Stimulated activated CD8-positive, alpha-beta memory T cell treated with anti-CD3 and anti-CD28 coated beads, Interleukin-15, amount 100 ng/mL, for 4 hours (primary cell): Measurements from ENCODE around the gene AMY1A.
"Not testable (repeated sequence)": the region's sequence is repeated elsewhere in the genome, so short reads cannot be mapped to it uniquely, and the experiment has no call there.

ENCODE experiments used
- DNase-seq, 2 donors: peaks; one replicate each; pipeline ENCODE4 v3.0.0-alpha.2; 2020; ENCODE audit warnings: low read depth in 2 of 2

AMY1A gene

DNA sequence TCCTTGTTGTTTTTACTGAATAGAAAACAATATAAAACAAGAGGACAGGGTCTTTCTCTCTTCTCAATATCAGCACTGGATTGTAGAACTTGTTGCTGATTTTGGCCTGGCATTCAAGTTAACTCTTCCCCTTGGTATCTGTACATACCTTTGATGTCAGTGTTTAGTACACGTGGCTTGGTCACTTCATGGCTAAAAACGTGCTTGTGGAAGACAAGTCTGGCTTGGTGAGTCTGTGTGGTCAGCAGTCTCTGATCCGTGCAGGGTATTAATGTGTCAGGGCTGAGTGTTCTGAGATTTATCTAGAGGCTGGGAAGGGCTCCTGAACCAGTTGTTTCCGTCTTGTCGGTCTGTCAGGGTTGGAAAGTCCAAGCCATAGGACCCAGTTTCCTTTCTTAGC lies at the start of gene AMY1A:
Gene AMY1A (plus strand): TSS at position 301 of the 400 bp plus-strand sequence. CDS start 571 bp downstream, outside the sequence.
- not testable (repeated sequence) for DNase-seq

DNA sequence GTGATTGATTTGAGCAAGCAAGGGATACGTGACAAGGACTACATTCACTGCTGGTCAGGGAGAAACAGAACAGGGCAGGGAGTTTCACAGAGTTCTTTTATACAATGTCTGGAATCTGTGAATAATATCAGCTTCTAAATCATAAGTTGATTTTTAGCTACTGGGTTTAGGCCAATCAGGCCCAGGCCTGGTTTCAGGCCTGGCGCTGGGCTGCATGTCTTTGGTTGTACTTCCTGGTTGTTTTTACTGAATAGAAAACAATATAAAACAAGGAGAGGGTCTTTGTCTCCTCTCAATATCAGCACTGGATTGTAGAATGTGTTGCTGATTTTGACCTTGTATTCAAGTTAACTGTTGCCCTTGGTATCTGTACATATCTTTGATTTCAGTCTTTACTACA lies 39.2 kb upstream of the AMY1A start:
- no peak for DNase-seq

DNA sequence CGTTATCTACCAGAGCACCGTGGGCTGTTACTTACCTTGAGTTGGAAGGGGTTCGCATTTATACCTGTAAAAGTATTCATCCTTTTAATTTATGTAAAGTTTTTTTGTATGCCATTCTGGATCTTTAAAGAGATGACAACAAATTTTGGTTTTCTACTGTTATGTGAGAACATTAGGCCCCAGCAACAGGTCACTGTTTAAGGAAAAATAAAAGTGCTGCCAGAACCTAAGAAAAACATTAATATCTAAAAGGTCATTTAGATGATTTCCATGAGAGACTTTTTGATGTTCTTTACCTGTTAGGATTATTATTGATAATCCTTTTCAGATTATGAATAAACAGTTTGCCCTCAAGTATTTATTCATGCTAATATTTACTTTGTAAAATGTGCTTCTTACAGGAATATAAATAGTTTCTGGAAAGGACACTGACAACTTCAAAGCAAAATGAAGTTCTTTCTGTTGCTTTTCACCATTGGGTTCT lies 38.5 kb upstream of the AMY1A start, which contains the start of gene AMY2A:
Gene AMY2A (plus strand): TSS at position 434 of the 484 bp plus-strand sequence. CDS start 14 bp downstream, at position 448.
- DNase-seq = not testable (repeated sequence)

DNA sequence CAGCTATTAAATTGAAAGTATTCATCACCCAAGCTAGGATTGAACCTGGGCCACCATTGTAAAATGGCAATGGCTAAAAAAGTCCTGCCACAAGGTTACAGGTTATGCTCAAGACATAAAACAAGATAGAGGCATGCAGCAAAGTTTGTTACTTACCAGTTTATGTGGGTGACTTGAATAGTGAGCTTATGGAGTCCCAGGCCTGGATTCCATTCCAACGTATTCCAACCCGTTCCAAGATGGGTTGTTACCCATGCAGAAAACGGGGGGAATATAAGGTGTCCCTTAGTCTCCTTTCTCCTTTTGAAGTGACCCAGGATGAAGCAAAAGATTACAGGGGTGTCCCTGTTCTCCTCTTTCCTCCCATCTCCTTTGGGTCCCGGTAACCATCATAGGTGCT lies 28.1 kb upstream of the AMY1A start:
- not testable (repeated sequence) for DNase-seq

DNA sequence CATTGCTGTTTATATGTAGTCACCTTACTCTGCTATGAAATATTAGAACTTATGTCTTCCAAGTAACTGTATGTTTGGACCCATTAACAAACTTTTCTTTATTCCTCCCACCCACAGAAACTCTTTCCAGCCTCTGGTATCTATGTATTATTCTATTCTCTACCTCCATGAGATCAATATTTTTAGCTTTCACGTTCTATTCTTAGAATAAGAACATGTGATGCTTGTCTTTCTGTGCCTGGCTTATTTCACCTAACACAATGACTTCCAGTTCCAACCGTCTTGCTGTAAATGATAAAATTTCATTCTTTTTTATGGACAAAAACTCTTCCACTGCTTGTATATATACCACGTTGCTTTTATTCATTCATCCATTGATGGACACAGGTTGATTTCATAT lies 14.4 kb upstream of the AMY1A start:
- DNase-seq = not testable (repeated sequence)

DNA sequence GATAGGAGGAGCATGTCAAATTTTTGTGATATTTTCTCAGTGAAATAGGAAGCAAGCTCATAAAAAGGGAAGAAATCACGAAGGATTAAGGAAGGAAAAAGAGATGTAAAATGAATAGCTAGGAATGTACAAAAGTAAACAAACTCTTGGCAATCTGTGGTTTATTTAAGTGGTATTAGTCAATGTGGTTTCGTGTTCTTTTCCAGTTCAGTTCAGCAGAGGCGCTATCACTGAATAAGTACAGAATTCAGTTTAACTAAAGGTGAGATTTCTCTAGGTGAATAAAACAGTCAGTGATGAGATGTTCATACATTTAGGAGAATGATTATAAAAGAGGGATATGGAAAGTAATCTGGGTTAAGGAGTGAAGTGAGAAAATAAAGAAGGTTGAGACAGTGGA lies 11.7 kb upstream of the AMY1A start:
- DNase-seq = not testable (repeated sequence)

DNA sequence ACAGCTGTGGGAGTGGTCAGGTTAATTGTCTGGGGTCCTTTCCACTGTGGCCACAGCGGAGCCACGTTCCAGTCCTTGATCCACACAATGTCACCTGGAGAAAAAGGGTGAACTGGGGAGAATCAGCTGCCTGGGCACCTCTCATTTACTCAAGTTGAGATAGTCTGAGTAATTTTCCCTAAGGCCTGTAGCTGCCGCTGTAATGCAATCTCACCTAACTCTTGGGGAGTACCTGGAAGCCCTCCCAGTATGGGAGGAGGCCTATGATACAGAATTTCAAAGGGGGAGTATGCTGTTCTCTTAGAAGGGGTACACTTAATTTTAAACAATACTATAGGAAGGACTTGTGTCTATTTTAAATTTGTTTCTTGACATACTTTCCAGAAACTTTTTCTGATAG lies 5.3 kb upstream of the AMY1A start:
- DNase-seq = not testable (repeated sequence)

DNA sequence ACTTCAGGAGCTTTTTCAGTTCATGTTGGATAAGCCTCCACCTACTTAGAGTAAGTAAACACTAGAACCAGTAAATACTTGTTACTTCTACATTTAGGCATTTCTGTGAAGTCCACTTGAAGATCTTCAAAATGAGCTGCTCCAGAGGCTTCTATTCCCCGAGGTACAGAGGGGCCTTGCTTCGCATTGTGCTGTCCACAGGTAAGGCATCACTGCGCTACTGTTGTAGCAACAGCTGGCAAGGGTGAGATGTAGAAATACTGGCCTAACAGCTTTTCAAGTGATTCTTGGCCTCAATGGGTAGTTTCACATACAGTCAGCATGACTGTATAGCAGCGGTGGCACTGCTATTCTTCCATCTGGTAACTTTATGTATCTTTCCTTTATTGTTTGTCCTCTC lies 4.7 kb upstream of the AMY1A start:
- DNase-seq = not testable (repeated sequence)

DNA sequence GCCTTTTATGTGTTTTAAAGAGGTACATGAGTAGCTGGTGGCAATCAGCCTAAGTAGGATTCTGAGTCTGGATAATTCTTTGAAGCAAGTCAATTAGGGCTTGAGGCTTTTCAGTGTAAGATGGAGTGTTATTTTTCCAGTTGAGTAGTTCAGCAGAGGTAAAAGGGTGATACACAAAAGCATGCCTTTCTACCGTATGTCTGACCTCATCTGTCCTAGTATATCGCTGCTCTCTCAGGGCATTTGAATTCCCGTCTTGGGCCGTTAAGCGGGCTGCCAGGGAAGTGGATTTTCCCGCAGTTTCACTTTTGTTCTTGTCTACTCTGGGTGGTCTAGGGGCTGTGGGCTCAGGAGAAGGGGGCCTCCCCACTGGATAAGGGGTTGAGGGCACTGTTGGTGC lies 1.4 kb upstream of the AMY1A start:
- DNase-seq = not testable (repeated sequence)

DNA sequence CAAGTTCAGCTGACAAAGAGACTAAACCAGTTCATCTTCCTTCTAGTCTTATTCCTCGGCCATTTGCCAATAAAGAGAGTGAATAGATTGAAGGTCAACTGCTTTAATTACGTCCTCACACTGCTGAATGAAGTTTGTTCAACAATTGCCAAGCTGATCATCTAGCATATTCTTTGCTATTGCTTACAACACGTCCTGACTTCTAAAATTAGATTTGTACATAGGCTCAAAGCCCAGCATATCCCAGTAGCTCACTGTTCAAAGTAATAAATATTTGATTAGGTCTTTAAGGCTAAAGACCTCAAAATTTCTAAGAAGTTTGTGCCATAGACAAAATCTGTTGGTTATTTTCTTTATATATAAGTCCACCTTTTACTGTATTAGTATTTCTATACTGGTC lies 20.8 kb downstream of the AMY1A start:
- DNase-seq = not testable (repeated sequence)

DNA sequence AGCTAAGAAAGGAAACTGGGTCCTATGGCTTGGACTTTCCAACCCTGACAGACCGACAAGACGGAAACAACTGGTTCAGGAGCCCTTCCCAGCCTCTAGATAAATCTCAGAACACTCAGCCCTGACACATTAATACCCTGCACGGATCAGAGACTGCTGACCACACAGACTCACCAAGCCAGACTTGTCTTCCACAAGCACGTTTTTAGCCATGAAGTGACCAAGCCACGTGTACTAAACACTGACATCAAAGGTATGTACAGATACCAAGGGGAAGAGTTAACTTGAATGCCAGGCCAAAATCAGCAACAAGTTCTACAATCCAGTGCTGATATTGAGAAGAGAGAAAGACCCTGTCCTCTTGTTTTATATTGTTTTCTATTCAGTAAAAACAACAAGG lies 40.5 kb downstream of the AMY1A start, which contains the start of gene AMY1B:
Gene AMY1B (minus strand): TSS at position 101 of the 400 bp plus-strand sequence. CDS start 571 bp downstream, outside the sequence.
- DNase-seq = not testable (repeated sequence)

DNA sequence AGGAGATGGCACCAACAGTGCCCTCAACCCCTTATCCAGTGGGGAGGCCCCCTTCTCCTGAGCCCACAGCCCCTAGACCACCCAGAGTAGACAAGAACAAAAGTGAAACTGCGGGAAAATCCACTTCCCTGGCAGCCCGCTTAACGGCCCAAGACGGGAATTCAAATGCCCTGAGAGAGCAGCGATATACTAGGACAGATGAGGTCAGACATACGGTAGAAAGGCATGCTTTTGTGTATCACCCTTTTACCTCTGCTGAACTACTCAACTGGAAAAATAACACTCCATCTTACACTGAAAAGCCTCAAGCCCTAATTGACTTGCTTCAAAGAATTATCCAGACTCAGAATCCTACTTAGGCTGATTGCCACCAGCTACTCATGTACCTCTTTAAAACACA lies 41.9 kb downstream of the AMY1A start:
- DNase-seq = not testable (repeated sequence)

DNA sequence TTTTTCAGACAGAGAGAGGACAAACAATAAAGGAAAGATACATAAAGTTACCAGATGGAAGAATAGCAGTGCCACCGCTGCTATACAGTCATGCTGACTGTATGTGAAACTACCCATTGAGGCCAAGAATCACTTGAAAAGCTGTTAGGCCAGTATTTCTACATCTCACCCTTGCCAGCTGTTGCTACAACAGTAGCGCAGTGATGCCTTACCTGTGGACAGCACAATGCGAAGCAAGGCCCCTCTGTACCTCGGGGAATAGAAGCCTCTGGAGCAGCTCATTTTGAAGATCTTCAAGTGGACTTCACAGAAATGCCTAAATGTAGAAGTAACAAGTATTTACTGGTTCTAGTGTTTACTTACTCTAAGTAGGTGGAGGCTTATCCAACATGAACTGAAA lies 45.1 kb downstream of the AMY1A start:
- DNase-seq = not testable (repeated sequence)

DNA sequence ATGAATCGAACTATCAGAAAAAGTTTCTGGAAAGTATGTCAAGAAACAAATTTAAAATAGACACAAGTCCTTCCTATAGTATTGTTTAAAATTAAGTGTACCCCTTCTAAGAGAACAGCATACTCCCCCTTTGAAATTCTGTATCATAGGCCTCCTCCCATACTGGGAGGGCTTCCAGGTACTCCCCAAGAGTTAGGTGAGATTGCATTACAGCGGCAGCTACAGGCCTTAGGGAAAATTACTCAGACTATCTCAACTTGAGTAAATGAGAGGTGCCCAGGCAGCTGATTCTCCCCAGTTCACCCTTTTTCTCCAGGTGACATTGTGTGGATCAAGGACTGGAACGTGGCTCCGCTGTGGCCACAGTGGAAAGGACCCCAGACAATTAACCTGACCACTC lies 45.7 kb downstream of the AMY1A start:
- not testable (repeated sequence) for DNase-seq

DNA sequence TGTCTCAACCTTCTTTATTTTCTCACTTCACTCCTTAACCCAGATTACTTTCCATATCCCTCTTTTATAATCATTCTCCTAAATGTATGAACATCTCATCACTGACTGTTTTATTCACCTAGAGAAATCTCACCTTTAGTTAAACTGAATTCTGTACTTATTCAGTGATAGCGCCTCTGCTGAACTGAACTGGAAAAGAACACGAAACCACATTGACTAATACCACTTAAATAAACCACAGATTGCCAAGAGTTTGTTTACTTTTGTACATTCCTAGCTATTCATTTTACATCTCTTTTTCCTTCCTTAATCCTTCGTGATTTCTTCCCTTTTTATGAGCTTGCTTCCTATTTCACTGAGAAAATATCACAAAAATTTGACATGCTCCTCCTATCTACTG lies 52.1 kb downstream of the AMY1A start:
- DNase-seq = not testable (repeated sequence)

DNA sequence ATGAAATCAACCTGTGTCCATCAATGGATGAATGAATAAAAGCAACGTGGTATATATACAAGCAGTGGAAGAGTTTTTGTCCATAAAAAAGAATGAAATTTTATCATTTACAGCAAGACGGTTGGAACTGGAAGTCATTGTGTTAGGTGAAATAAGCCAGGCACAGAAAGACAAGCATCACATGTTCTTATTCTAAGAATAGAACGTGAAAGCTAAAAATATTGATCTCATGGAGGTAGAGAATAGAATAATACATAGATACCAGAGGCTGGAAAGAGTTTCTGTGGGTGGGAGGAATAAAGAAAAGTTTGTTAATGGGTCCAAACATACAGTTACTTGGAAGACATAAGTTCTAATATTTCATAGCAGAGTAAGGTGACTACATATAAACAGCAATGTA lies 54.8 kb downstream of the AMY1A start:
- not testable (repeated sequence) for DNase-seq
